Neural cell (in vitro differentiated cells): Measurements from ENCODE around the gene ZFP1.

Experiments
- CTCF ChIP-seq: fragments of 450-650 bp; IDR thresholded peaks from 2 replicates; pipeline ENCODE4 v1.5.1; 2014; ENCODE audit warnings: antibody characterized with exemption, mild to moderate bottlenecking, moderate library complexity; ENCODE audit not compliant: poor library complexity, severe bottlenecking
- EP300 ChIP-seq: fragments of 450-650 bp; conservative IDR thresholded peaks from 2 replicates; pipeline ENCODE4 v1.6.1; 2014; ENCODE audit warnings: antibody characterized with exemption, mild to moderate bottlenecking, moderate library complexity; ENCODE audit not compliant: poor library complexity, severe bottlenecking
- EZH2 ChIP-seq: fragments of 200-600, 300-800 bp; shearing (Covaris generic), sonication (generic); IDR thresholded peaks from 2 replicates; pipeline ENCODE4 v1.6.1; 2014; ENCODE audit warnings: antibody characterized with exemption, low read length, borderline replicate concordance, mild to moderate bottlenecking; ENCODE audit not compliant: insufficient read depth, poor library complexity, severe bottlenecking
- MXI1 ChIP-seq: fragments of 450-650 bp; conservative IDR thresholded peaks from 2 replicates; pipeline ENCODE4 v1.6.1; 2014; ENCODE audit warnings: antibody characterized with exemption, mild to moderate bottlenecking; ENCODE audit not compliant: poor library complexity, severe bottlenecking
- POLR2AphosphoS5 ChIP-seq: IDR thresholded peaks from 2 replicates; pipeline ENCODE4 v1.6.1; 2012
- RAD21 ChIP-seq: fragments of 450-650 bp; conservative IDR thresholded peaks from 2 replicates; pipeline ENCODE4 v1.6.1; 2014; ENCODE audit warnings: antibody characterized with exemption, mild to moderate bottlenecking, moderate library complexity
- REST ChIP-seq: IDR thresholded peaks from 2 replicates; pipeline ENCODE4 v1.6.1; 2012; ENCODE audit warnings: borderline replicate concordance
- SMC3 ChIP-seq: fragments of 450-650 bp; conservative IDR thresholded peaks from 2 replicates; pipeline ENCODE4 v1.6.1; 2014; ENCODE audit warnings: antibody characterized with exemption, mild to moderate bottlenecking, moderate library complexity; ENCODE audit not compliant: poor library complexity
- TAF1 ChIP-seq: IDR thresholded peaks from 2 replicates; pipeline ENCODE4 v1.6.1; 2012; ENCODE audit warnings: low read depth

GRCh38 chr16:75206749-75207451 lies 58.6 kb downstream of the ZFP1 start, which contains the start of gene CTRB2:
- no peak for TF ChIP-seq CTCF
- TF ChIP-seq REST, result no peak
- TF ChIP-seq POLR2AphosphoS5, result no peak
- no peak for TF ChIP-seq EZH2
- no peak for TF ChIP-seq TAF1
- TF ChIP-seq EP300, result no peak
- no peak for TF ChIP-seq RAD21
- no peak for TF ChIP-seq SMC3
- TF ChIP-seq MXI1, result no peak
